ENCODE results near the gene POLR2E. TPM values are rescaled to one million over a fixed set of nuclear protein-coding genes. Genes with fewer than 3 reads are reported as not detected.

The POLR2E gene
- polyA plus RNA-seq, 1 of the 3 experiments (the other 2 are of a cell fraction): 283 TPM

DNA sequence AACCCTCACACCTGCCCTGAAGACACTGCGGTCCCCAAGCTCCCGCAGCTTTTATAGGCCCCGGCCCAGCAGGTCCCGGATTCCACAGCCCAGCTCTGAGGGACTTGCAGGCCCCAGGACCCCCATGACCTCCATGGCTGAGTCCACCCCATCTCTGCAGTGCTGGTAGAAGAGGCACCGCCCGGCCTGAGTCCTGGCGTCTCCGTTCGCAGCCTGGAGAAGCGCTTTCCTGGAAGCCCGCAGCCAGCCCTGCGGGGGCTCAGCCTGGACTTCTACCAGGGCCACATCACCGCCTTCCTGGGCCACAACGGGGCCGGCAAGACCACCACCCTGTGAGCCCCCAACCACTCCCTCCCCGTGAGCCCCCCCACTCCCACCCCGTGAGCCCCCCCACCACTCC lies 46.1 kb downstream of the POLR2E start:
- H3F3A ChIP-seq (replicated peaks; ENCODE audit: insufficient read depth): peaks cover 4% of the 10 kb centered on the region
- H3K79me2 ChIP-seq (ENCODE audit: insufficient read depth): no peaks in the 10 kb centered on the region
- no peak overlapping the region for H3K9ac ChIP-seq
- no peaks in the 10 kb centered on the region for H3K36me3 ChIP-seq (replicated peaks in 1 of 2; ENCODE audit: control insufficient read depth in 1 of 2, insufficient read depth in 2 of 2, low read length in 1 of 2)
- H3K9me2 ChIP-seq: no peaks in the 10 kb centered on the region
- H3K27ac ChIP-seq (ENCODE audit: low read depth in 2 of 2, low read length in 1 of 2): no peak overlapping the region
- no peaks in the 10 kb centered on the region for H3K4me1 ChIP-seq (ENCODE audit: control insufficient read depth in 1 of 2, insufficient read depth in 2 of 2, low read depth in 1 of 2, low read length in 1 of 2)
- H2AFZ ChIP-seq (ENCODE audit: low read depth): no peak overlapping the region
- CTCF ChIA-PET: no interaction called here
- H3K9me3 ChIP-seq: no peaks in the 10 kb centered on the region
- H3K27me3 ChIP-seq (ENCODE audit: insufficient read depth): no peaks in the 10 kb centered on the region
- H3K4me3 ChIP-seq (ENCODE audit: low read depth in 2 of 2, low read length in 1 of 2): no peak overlapping the region
- no peak for TF ChIP-seq FOXM1 (IDR thresholded peaks at IDR 0.05; ENCODE audit: low read depth)
- no peak for TF ChIP-seq RCOR1 (IDR thresholded peaks at IDR 0.05; ENCODE audit: low read length)
- TF ChIP-seq RAD21 (IDR thresholded peaks at IDR 0.05; ENCODE audit: low read length): no peak
- TF ChIP-seq MXI1 (IDR thresholded peaks at IDR 0.05; ENCODE audit: low read depth, low read length): no peak
- no peak for TF ChIP-seq EP300 (IDR thresholded peaks at IDR 0.05; ENCODE audit: borderline replicate concordance in 1 of 2, low read depth in 1 of 2, low read length in 1 of 2)
- no peak for TF ChIP-seq RXRA (IDR thresholded peaks at IDR 0.05; ENCODE audit: borderline replicate concordance, low read depth)
- TF ChIP-seq, protein P1, sequence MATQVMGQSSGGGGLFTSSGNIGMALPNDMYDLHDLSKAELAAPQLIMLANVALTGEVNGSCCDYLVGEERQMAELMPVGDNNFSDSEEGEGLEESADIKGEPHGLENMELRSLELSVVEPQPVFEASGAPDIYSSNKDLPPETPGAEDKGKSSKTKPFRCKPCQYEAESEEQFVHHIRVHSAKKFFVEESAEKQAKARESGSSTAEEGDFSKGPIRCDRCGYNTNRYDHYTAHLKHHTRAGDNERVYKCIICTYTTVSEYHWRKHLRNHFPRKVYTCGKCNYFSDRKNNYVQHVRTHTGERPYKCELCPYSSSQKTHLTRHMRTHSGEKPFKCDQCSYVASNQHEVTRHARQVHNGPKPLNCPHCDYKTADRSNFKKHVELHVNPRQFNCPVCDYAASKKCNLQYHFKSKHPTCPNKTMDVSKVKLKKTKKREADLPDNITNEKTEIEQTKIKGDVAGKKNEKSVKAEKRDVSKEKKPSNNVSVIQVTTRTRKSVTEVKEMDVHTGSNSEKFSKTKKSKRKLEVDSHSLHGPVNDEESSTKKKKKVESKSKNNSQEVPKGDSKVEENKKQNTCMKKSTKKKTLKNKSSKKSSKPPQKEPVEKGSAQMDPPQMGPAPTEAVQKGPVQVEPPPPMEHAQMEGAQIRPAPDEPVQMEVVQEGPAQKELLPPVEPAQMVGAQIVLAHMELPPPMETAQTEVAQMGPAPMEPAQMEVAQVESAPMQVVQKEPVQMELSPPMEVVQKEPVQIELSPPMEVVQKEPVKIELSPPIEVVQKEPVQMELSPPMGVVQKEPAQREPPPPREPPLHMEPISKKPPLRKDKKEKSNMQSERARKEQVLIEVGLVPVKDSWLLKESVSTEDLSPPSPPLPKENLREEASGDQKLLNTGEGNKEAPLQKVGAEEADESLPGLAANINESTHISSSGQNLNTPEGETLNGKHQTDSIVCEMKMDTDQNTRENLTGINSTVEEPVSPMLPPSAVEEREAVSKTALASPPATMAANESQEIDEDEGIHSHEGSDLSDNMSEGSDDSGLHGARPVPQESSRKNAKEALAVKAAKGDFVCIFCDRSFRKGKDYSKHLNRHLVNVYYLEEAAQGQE (IDR thresholded peaks at IDR 0.05; ENCODE audit: low read depth, low read length): no peak
- TF ChIP-seq SMC3 (IDR thresholded peaks at IDR 0.05; ENCODE audit: low read depth, low read length): no peak
- TF ChIP-seq NRF1 (IDR thresholded peaks at IDR 0.05; ENCODE audit: low read depth, low read length): no peak
- TF ChIP-seq POLR2AphosphoS5 (IDR thresholded peaks at IDR 0.05; ENCODE audit: low read depth, low read length): no peak
- TF ChIP-seq, protein P2, sequence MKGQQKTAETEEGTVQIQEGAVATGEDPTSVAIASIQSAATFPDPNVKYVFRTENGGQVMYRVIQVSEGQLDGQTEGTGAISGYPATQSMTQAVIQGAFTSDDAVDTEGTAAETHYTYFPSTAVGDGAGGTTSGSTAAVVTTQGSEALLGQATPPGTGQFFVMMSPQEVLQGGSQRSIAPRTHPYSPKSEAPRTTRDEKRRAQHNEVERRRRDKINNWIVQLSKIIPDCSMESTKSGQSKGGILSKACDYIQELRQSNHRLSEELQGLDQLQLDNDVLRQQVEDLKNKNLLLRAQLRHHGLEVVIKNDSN (IDR thresholded peaks at IDR 0.05; ENCODE audit: borderline replicate concordance, low read depth): no peak
- no peak overlapping the region for H3K4me2 ChIP-seq
- WGBS (ENCODE audit: low lambda C conversion rate): 80% methylated on average over 1 of the region's 17 CpGs
- POLR2A ChIA-PET: interaction anchor here (0.8 kb wide), 1 partner anchor 22 kb away, joined by 3 read pairs; no protein-coding TSS in a partner anchor
- DNase-seq: no peak
- no peaks in the 10 kb centered on the region for H4K20me1 ChIP-seq (ENCODE audit: insufficient read depth)

GRCh38 chr19:1047696-1048147 lies 47.5 kb downstream of the POLR2E start:
- H3K9me3 ChIP-seq: no peaks in the 10 kb centered on the region
- no peak overlapping the region for H3K4me2 ChIP-seq
- DNase-seq: no peak
- H2AFZ ChIP-seq (ENCODE audit: low read depth): no peak overlapping the region
- no peaks in the 10 kb centered on the region for H3K9me2 ChIP-seq
- no peak overlapping the region for H3K4me3 ChIP-seq (ENCODE audit: low read depth in 2 of 2, low read length in 1 of 2)
- ChIA-PET POLR2A (interaction anchor here (1.1 kb wide), 1 partner anchor 28 kb away, joined by 3 read pairs; no protein-coding TSS in a partner anchor), CTCF (interaction anchor here (0.9 kb wide), 1 partner anchor 17 kb away, joined by 3 read pairs; no protein-coding TSS in a partner anchor)
- H3K79me2 ChIP-seq (ENCODE audit: insufficient read depth): no peaks in the 10 kb centered on the region
- H3K27ac ChIP-seq (ENCODE audit: low read depth in 2 of 2, low read length in 1 of 2): no peak overlapping the region
- no peaks in the 10 kb centered on the region for H3K27me3 ChIP-seq (ENCODE audit: insufficient read depth)
- H3K36me3 ChIP-seq (replicated peaks in 1 of 2; ENCODE audit: control insufficient read depth in 1 of 2, insufficient read depth in 2 of 2, low read length in 1 of 2): no peaks in the 10 kb centered on the region
- H3K9ac ChIP-seq: no peak overlapping the region
- H4K20me1 ChIP-seq (ENCODE audit: insufficient read depth): no peaks in the 10 kb centered on the region
- peaks cover 0 to 4% of the 10 kb centered on the region in 2 experiments; a peak in 1 of 4 replicates for H3K4me1 ChIP-seq (ENCODE audit: control insufficient read depth in 1 of 2, insufficient read depth in 2 of 2, low read depth in 1 of 2, low read length in 1 of 2)
- H3F3A ChIP-seq (replicated peaks; ENCODE audit: insufficient read depth): peaks cover 4% of the 10 kb centered on the region
- TF ChIP-seq RAD21 (IDR thresholded peaks at IDR 0.05; ENCODE audit: low read length) (no peak), FOXM1 (IDR thresholded peaks at IDR 0.05; ENCODE audit: low read depth) (no peak), EP300 (IDR thresholded peaks at IDR 0.05; ENCODE audit: borderline replicate concordance in 1 of 2, low read depth in 1 of 2, low read length in 1 of 2) (no peak), NRF1 (IDR thresholded peaks at IDR 0.05; ENCODE audit: low read depth, low read length) (no peak)
- TF ChIP-seq, protein P3, sequence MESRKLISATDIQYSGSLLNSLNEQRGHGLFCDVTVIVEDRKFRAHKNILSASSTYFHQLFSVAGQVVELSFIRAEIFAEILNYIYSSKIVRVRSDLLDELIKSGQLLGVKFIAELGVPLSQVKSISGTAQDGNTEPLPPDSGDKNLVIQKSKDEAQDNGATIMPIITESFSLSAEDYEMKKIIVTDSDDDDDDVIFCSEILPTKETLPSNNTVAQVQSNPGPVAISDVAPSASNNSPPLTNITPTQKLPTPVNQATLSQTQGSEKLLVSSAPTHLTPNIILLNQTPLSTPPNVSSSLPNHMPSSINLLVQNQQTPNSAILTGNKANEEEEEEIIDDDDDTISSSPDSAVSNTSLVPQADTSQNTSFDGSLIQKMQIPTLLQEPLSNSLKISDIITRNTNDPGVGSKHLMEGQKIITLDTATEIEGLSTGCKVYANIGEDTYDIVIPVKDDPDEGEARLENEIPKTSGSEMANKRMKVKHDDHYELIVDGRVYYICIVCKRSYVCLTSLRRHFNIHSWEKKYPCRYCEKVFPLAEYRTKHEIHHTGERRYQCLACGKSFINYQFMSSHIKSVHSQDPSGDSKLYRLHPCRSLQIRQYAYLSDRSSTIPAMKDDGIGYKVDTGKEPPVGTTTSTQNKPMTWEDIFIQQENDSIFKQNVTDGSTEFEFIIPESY (IDR thresholded peaks at IDR 0.05; ENCODE audit: borderline replicate concordance, low read depth): no peak
- 84% methylated on average over 19 of the region's 20 CpGs for WGBS (ENCODE audit: low lambda C conversion rate)
